ENCODE data around the gene RAB9A.
A peak's percentile ranks its signal among the peaks of the same experiment; 100 is the strongest.
"Not testable (repeated sequence)": the region's sequence is repeated elsewhere in the genome, so short reads cannot be mapped to it uniquely, and the experiment has no call there.

Gene RAB9A

GRCh38 chrX:13661735-13662288 is 27.1 kb upstream of the RAB9A start:
- H3K27ac Mint-ChIP-seq = peak overlapping the region; percentile 51
- H3K4me1 Mint-ChIP-seq = peaks cover 10% of the 10 kb centered on the region
- H3K4me3 Mint-ChIP-seq = no peak overlapping the region
- no peaks in the 10 kb centered on the region for H3K27me3 Mint-ChIP-seq
- H3K9me3 Mint-ChIP-seq = no peaks in the 10 kb centered on the region
- peaks cover 4% of the 10 kb centered on the region for H3K36me3 Mint-ChIP-seq

- peaks cover 2% of the 10 kb centered on the region for H3K36me3 Mint-ChIP-seq
- H3K9me3 Mint-ChIP-seq = no peaks in the 10 kb centered on the region
- peaks cover 13% of the 10 kb centered on the region for H3K4me1 Mint-ChIP-seq
- H3K27me3 Mint-ChIP-seq = no peaks in the 10 kb centered on the region
- no peak overlapping the region for H3K4me3 Mint-ChIP-seq
- H3K27ac Mint-ChIP-seq = peak overlapping the region; percentile 41
Measured at GRCh38 chrX:13662355-13662791, 26.6 kb upstream of the RAB9A start.

GRCh38 chrX:13664020-13664419 is 24.9 kb upstream of the RAB9A start:
- Mint-ChIP-seq H3K27me3 (no peaks in the 10 kb centered on the region), H3K4me3 (no peak overlapping the region), H3K27ac (no peak overlapping the region), H3K36me3 (peaks cover 2% of the 10 kb centered on the region), H3K4me1 (peaks cover 12% of the 10 kb centered on the region), H3K9me3 (no peaks in the 10 kb centered on the region)

- peaks cover 5% of the 10 kb centered on the region for H3K36me3 Mint-ChIP-seq
- H3K4me1 Mint-ChIP-seq = peaks cover 18% of the 10 kb centered on the region
- no peak overlapping the region for H3K27ac Mint-ChIP-seq
- no peaks in the 10 kb centered on the region for H3K27me3 Mint-ChIP-seq
- no peaks in the 10 kb centered on the region for H3K9me3 Mint-ChIP-seq
- H3K4me3 Mint-ChIP-seq = no peak overlapping the region
Measured at GRCh38 chrX:13666836-13667235, 22.1 kb upstream of the RAB9A start.

GRCh38 chrX:13667919-13668318 is 21.0 kb upstream of the RAB9A start:
- Mint-ChIP-seq H3K9me3 (no peaks in the 10 kb centered on the region), H3K4me1 (peaks cover 18% of the 10 kb centered on the region), H3K4me3 (no peak overlapping the region), H3K27ac (no peak overlapping the region), H3K36me3 (peaks cover 3% of the 10 kb centered on the region), H3K27me3 (no peaks in the 10 kb centered on the region)

GRCh38 chrX:13669246-13669737 is 19.6 kb upstream of the RAB9A start:
- H3K4me1 Mint-ChIP-seq = peaks cover 18% of the 10 kb centered on the region
- H3K4me3 Mint-ChIP-seq = peak overlapping the region; percentile 71
- H3K27ac Mint-ChIP-seq = peak overlapping the region; percentile 91
- H3K9me3 Mint-ChIP-seq = no peaks in the 10 kb centered on the region
- H3K27me3 Mint-ChIP-seq = no peaks in the 10 kb centered on the region
- peaks cover 3% of the 10 kb centered on the region for H3K36me3 Mint-ChIP-seq

- not testable (repeated sequence) for H3K27me3 Mint-ChIP-seq, H3K36me3 Mint-ChIP-seq
Measured at GRCh38 chrX:13669755-13670154, 19.2 kb upstream of the RAB9A start.

GRCh38 chrX:13670197-13670596 is 18.7 kb upstream of the RAB9A start:
- Mint-ChIP-seq H3K36me3 (peaks cover 3% of the 10 kb centered on the region), H3K9me3 (no peaks in the 10 kb centered on the region), H3K27ac (no peak overlapping the region), H3K4me3 (no peak overlapping the region), H3K27me3 (no peaks in the 10 kb centered on the region), H3K4me1 (peaks cover 18% of the 10 kb centered on the region)

More at GRCh38 chrX:13669755-13670154, 19.2 kb upstream of the RAB9A start:
- H3K9me3 Mint-ChIP-seq, H3K4me3 Mint-ChIP-seq: not testable (repeated sequence)
- Mint-ChIP-seq H3K4me1 (peaks cover 18% of the 10 kb centered on the region), H3K27ac (peak overlapping the region; percentile 91)

GRCh38 chrX:13673016-13673415 is 15.9 kb upstream of the RAB9A start:
- no peak overlapping the region for H3K27ac Mint-ChIP-seq
- H3K27me3 Mint-ChIP-seq = no peaks in the 10 kb centered on the region
- no peak overlapping the region for H3K4me3 Mint-ChIP-seq
- no peaks in the 10 kb centered on the region for H3K9me3 Mint-ChIP-seq
- peaks cover 14% of the 10 kb centered on the region for H3K4me1 Mint-ChIP-seq
- H3K36me3 Mint-ChIP-seq = peaks cover 3% of the 10 kb centered on the region

GRCh38 chrX:13676885-13677284 is 12.0 kb upstream of the RAB9A start:
- Mint-ChIP-seq H3K4me3 (no peak overlapping the region), H3K27me3 (no peaks in the 10 kb centered on the region), H3K36me3 (no peaks in the 10 kb centered on the region), H3K4me1 (no peaks in the 10 kb centered on the region), H3K27ac (no peak overlapping the region), H3K9me3 (no peaks in the 10 kb centered on the region)

GRCh38 chrX:13679700-13680099 is 9.2 kb upstream of the RAB9A start:
- H3K4me3 Mint-ChIP-seq, H3K27ac Mint-ChIP-seq, H3K27me3 Mint-ChIP-seq, H3K36me3 Mint-ChIP-seq, H3K4me1 Mint-ChIP-seq, H3K9me3 Mint-ChIP-seq: not testable (repeated sequence)

- Mint-ChIP-seq H3K4me3 (no peak overlapping the region), H3K36me3 (peaks cover 5% of the 10 kb centered on the region), H3K9me3 (no peaks in the 10 kb centered on the region), H3K27ac (no peak overlapping the region), H3K27me3 (no peaks in the 10 kb centered on the region), H3K4me1 (peaks cover 18% of the 10 kb centered on the region)
Measured at GRCh38 chrX:13681595-13681994, 7.3 kb upstream of the RAB9A start.

GRCh38 chrX:13684361-13684760 is 4.6 kb upstream of the RAB9A start:
- Mint-ChIP-seq H3K4me3 (no peak overlapping the region), H3K4me1 (peaks cover 36% of the 10 kb centered on the region), H3K9me3 (no peaks in the 10 kb centered on the region), H3K27me3 (no peaks in the 10 kb centered on the region), H3K27ac (no peak overlapping the region), H3K36me3 (peaks cover 5% of the 10 kb centered on the region)

- H3K27me3 Mint-ChIP-seq = no peaks in the 10 kb centered on the region
- peaks cover 5% of the 10 kb centered on the region for H3K36me3 Mint-ChIP-seq
- H3K4me1 Mint-ChIP-seq = peaks cover 38% of the 10 kb centered on the region
- peak overlapping the region; percentile 89 for H3K27ac Mint-ChIP-seq
- no peaks in the 10 kb centered on the region for H3K9me3 Mint-ChIP-seq
- H3K4me3 Mint-ChIP-seq = no peak overlapping the region
Measured at GRCh38 chrX:13685126-13685763, 3.7 kb upstream of the RAB9A start.

GRCh38 chrX:13687203-13687602 is 1.7 kb upstream of the RAB9A start:
- H3K27me3 Mint-ChIP-seq = no peaks in the 10 kb centered on the region
- H3K9me3 Mint-ChIP-seq = no peaks in the 10 kb centered on the region
- peaks cover 5% of the 10 kb centered on the region for H3K36me3 Mint-ChIP-seq
- H3K27ac Mint-ChIP-seq = peak overlapping the region; percentile 94
- peak overlapping the region; percentile 43 for H3K4me3 Mint-ChIP-seq
- peaks cover 51% of the 10 kb centered on the region for H3K4me1 Mint-ChIP-seq

GRCh38 chrX:13688384-13688957 is 457 bp upstream of the RAB9A start:
- H3K4me3 Mint-ChIP-seq = peak overlapping the region; percentile 93
- H3K27me3 Mint-ChIP-seq = no peaks in the 10 kb centered on the region
- peaks cover 64% of the 10 kb centered on the region for H3K4me1 Mint-ChIP-seq
- H3K9me3 Mint-ChIP-seq = no peaks in the 10 kb centered on the region
- H3K27ac Mint-ChIP-seq = peak overlapping the region; percentile 96
- H3K36me3 Mint-ChIP-seq = peaks cover 8% of the 10 kb centered on the region

All from activated naive CD4-positive, alpha-beta T cell treated with anti-CD3 and anti-CD28 coated beads, Interleukin-2, amount 50 U/mL, for 24 hours (primary cell).